Motor neuron (in vitro differentiated cells): Measurements from ENCODE around the gene CNPPD1. TPM values are rescaled to one million over a fixed set of nuclear protein-coding genes. Genes with fewer than 3 reads are reported as not detected.
A peak's percentile ranks its signal among the peaks of the same experiment; 100 is the strongest.

Experiments used
- ATAC-seq, 8 experiments: fragments of 200-7000 bp; cut with Tn5 transposase; replicated peaks in 6 of 8; 2 replicates each; pipeline ENCODE4 v1.8.0; 2021; ENCODE audit warnings: mild to moderate bottlenecking in 8 of 8, moderate library complexity in 8 of 8
- H3K27ac ChIP-seq, 2 donors: fragments of 250-450 bp; sonication (Bioruptor Pico); 2 replicates each; pipeline ENCODE4 v1.9.0; 2021; ENCODE audit warnings: antibody characterized with exemption in 2 of 2, mild to moderate bottlenecking in 2 of 2, moderate library complexity in 1 of 2
- H3K4me1 ChIP-seq, 2 donors: fragments of 250-450 bp; sonication (Bioruptor Pico); replicated peaks in 1 of 2; 2 replicates each; pipeline ENCODE4 v1.6.1; 2021; ENCODE audit warnings: antibody characterized with exemption in 2 of 2, mild to moderate bottlenecking in 2 of 2, moderate library complexity in 1 of 2
- H3K4me3 ChIP-seq, 5 donors: fragments of 250-450 bp; sonication (Bioruptor Pico); 2 replicates each; pipeline ENCODE4 v1.9.0; 2021; ENCODE audit warnings: antibody characterized with exemption in 5 of 5, mild to moderate bottlenecking in 5 of 5, moderate library complexity in 4 of 5
- WGBS, 10 experiments: fragments of 450-650 bp; shearing (Covaris generic); methylation state at CpG; one replicate each; pipeline ENCODE4 v1.0.0; 2022; 5-methylcytosine and 5-hydroxymethylcytosine counted together
- in situ Hi-C, 9 experiments: fragments of 400-800 bp; cut with MboI; loops; one replicate each; pipeline ENCODE4 v1.15.0; 2021; ENCODE audit warnings: low sequenced_read_pairs in 9 of 9, low pct_unique_long_range_greater_than_20kb in 2 of 9; ENCODE audit not compliant: unreplicated experiment in 9 of 9
- total RNA-seq, 8 experiments: library from RNA; unstranded; fragments of 300-600 nt; gene quantifications; 2 replicates each; pipeline versions ENCODE4 v1.2.3 to v1.2.4, GENCODE V29; 2022

The CNPPD1 gene
- total RNA-seq, 8 experiments from 2014 or later = 18.2 to 44.9 (median 37.5) TPM

GRCh38 chr2:219214786-219215185, 38.1 kb upstream of the CNPPD1 start:
- 86 to 100% (median 100%) methylated on average over 1 to 5 of the region's 6 CpGs; no CpG with 5 or more reads in 3 of the 10 experiments for WGBS, 10 experiments
- H3K27ac ChIP-seq = no peak overlapping the region
- no peak for ATAC-seq
- peaks cover 12 to 13% of the 10 kb centered on the region in 2 donors for H3K4me1 ChIP-seq
- in situ Hi-C loops = no loop called here
- no peak overlapping the region for H3K4me3 ChIP-seq

- 92 to 100% (median 99%) methylated on average over 1 to 13 of the region's 15 CpGs; no CpG with 5 or more reads in 3 of the 10 experiments for WGBS, 10 experiments
- no peak for ATAC-seq
- in situ Hi-C loops = no loop called here
- H3K27ac ChIP-seq = no peak overlapping the region
- H3K4me3 ChIP-seq = no peak overlapping the region
- peaks cover 6 to 8% of the 10 kb centered on the region in 2 donors for H3K4me1 ChIP-seq
Measured at GRCh38 chr2:219214141-219214540, 37.4 kb upstream of the CNPPD1 start.

- peaks cover 5 to 8% of the 10 kb centered on the region in 2 donors for H3K4me1 ChIP-seq
- in situ Hi-C loops = no loop called here
Measured at GRCh38 chr2:219213486-219214071, 36.9 kb upstream of the CNPPD1 start.

GRCh38 chr2:219213026-219213415, 36.3 kb upstream of the CNPPD1 start:
- ATAC-seq = no peak
- 86 to 100% (median 92%) methylated on average over 1 to 6 of the region's 8 CpGs; no CpG with 5 or more reads in 3 of the 10 experiments for WGBS, 10 experiments
- Histone ChIP-seq H3K4me1 (peaks cover 5 to 9% of the 10 kb centered on the region in 2 donors), H3K4me3 (no peak overlapping the region), H3K27ac (no peak overlapping the region)
- in situ Hi-C loops = no loop called here

More at GRCh38 chr2:219213486-219214071, 36.9 kb upstream of the CNPPD1 start:
- Histone ChIP-seq H3K4me3 (no peak overlapping the region), H3K27ac (no peak overlapping the region)
- ATAC-seq = no peak
- 57 to 100% (median 99%) methylated on average over 1 to 7 of the region's 10 CpGs; no CpG with 5 or more reads in 2 of the 10 experiments for WGBS, 10 experiments

GRCh38 chr2:219210886-219211362, 34.2 kb upstream of the CNPPD1 start:
- WGBS, 10 experiments = 67 to 83% methylated on average over 2 to 6 of the region's 9 CpGs; no CpG with 5 or more reads in 8 of the 10 experiments
- Histone ChIP-seq H3K4me1 (peaks cover 7 to 8% of the 10 kb centered on the region in 2 donors), H3K27ac (no peak overlapping the region), H3K4me3 (no peak overlapping the region)
- in situ Hi-C loops = no loop called here
- no peak for ATAC-seq

GRCh38 chr2:219210196-219210885, 33.6 kb upstream of the CNPPD1 start:
- Histone ChIP-seq H3K4me1 (peaks cover 7 to 11% of the 10 kb centered on the region in 2 donors), H3K27ac (no peak overlapping the region), H3K4me3 (no peak overlapping the region)
- in situ Hi-C loops = no loop called here
- no peak for ATAC-seq
- 60 to 100% (median 93%) methylated on average over 1 to 14 of the region's 24 CpGs; no CpG with 5 or more reads in 2 of the 10 experiments for WGBS, 10 experiments

GRCh38 chr2:219209236-219210195, 32.8 kb upstream of the CNPPD1 start:
- no peak overlapping the region for H3K27ac ChIP-seq
- in situ Hi-C loops = no loop called here
- ATAC-seq = no peak
- H3K4me3 ChIP-seq = no peak overlapping the region
- 46 to 95% (median 87%) methylated on average over 1 to 9 of the region's 18 CpGs; no CpG with 5 or more reads in 2 of the 10 experiments for WGBS, 10 experiments
- peaks cover 7 to 11% of the 10 kb centered on the region in 2 donors for H3K4me1 ChIP-seq

- no peak for ATAC-seq
- 57 to 100% (median 84%) methylated on average over 1 to 10 of the region's 17 CpGs; no CpG with 5 or more reads in 1 of the 10 experiments for WGBS, 10 experiments
- in situ Hi-C loops = no loop called here
- peak overlapping the region in 1 of 2 donors; percentile 87 for H3K27ac ChIP-seq
- peaks cover 7 to 11% of the 10 kb centered on the region in 2 donors for H3K4me1 ChIP-seq
- peak overlapping the region in 3 of 5 donors; percentile 55 to 72 (median 57) for H3K4me3 ChIP-seq
Measured at GRCh38 chr2:219207884-219208740, 31.4 kb upstream of the CNPPD1 start.

GRCh38 chr2:219207134-219207883, 30.6 kb upstream of the CNPPD1 start:
- H3K4me3 ChIP-seq = peak overlapping the region; percentile 54 to 91 (median 57)
- in situ Hi-C loops = no loop called here
- peaks cover 7 to 11% of the 10 kb centered on the region in 2 donors for H3K4me1 ChIP-seq
- H3K27ac ChIP-seq = peak overlapping the region; percentile 34 to 87
- peak in 1 of 8 experiments; percentile 9 for ATAC-seq
- 0 to 57% (median 24%) methylated on average over 1 to 9 of the region's 22 CpGs; no CpG with 5 or more reads in 5 of the 10 experiments for WGBS, 10 experiments

GRCh38 chr2:219206328-219207133, 29.8 kb upstream of the CNPPD1 start, which contains the start of gene ZFAND2B:
ZFAND2B (plus strand) TSS chr2:219206782; CDS start chr2:219206988, 206 bp downstream.
- H3K27ac ChIP-seq = peak within 1 kb of the TSS; percentile 83 to 87
- peak within 1 kb of the TSS; percentile 54 to 91 (median 57) for H3K4me3 ChIP-seq
- in situ Hi-C loops = no loop called here
- peaks cover 7 to 11% of the 10 kb centered on the region in 2 donors for H3K4me1 ChIP-seq
- peak; percentile 93 to 95 (median 94) for ATAC-seq
- WGBS, 10 experiments = 0 to 60% (median 1%) methylated on average over 1 to 8 of the region's 76 CpGs; no CpG with 5 or more reads in 4 of the 10 experiments

GRCh38 chr2:219205981-219206327, 29.2 kb upstream of the CNPPD1 start:
- peak overlapping the region; percentile 54 to 91 (median 57) for H3K4me3 ChIP-seq
- in situ Hi-C loops = no loop called here

More at GRCh38 chr2:219205981-219206327, 29.2 kb upstream of the CNPPD1 start:
- no peak for ATAC-seq
- Histone ChIP-seq H3K4me1 (peaks cover 7 to 11% of the 10 kb centered on the region in 2 donors), H3K27ac (peak overlapping the region; percentile 83 to 87)
- 3 to 45% (median 14%) methylated on average over 2 to 7 of the region's 7 CpGs; no CpG with 5 or more reads in 2 of the 10 experiments for WGBS, 10 experiments
